ACHN (cell line): ENCODE data around the gene UVRAG.

Experiments
- DNase-seq: peaks from one replicate; pipeline ENCODE4 v3.0.0-alpha.2; 2015
- in situ Hi-C: cut with HindIII; loops from 2 replicates; pipeline ENCODE4 v1.10.0; 2017; ENCODE audit warnings: low sequenced_read_pairs, low pct_ligation_motif_present, low pct_unique_long_range_greater_than_20kb

The UVRAG gene

DNA sequence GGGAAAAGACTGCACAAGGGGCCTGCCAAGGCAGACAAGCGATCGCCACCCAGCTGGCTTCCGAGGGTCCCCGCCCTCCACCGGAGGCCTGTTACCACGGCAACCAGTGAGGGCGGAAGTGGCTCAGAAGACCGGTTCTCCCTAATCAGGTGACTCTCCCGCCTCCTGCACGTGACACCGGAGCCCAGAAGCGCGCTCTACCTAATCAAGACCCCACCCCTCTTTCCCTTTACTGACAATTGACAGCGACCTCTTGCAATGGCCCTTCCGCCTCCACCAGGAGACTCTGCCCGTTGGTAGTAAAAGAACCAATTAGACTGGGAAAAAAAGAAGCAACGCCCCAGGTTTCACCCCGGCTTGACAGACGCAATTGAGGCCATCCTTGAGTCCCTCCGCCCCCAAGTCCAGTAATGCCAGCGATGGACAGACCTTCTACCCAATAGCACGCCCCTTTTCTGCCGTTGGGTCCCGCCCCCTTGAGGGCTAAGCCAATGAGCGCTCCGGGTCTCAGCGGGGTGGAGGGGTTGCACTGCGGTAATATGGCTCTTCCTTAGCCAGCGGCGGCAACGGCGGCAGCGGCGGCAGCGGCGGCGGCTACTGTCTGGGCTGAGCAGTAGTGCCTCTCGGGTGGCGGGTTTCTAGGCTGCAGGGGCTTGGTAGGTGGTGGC, at the start of gene UVRAG:
UVRAG (plus strand) TSS at position 534 of the 668 bp plus-strand sequence. CDS start 198 bp downstream, outside the sequence.
- DNase-seq: peak; percentile 98
- in situ Hi-C loops: no loop called here

DNA sequence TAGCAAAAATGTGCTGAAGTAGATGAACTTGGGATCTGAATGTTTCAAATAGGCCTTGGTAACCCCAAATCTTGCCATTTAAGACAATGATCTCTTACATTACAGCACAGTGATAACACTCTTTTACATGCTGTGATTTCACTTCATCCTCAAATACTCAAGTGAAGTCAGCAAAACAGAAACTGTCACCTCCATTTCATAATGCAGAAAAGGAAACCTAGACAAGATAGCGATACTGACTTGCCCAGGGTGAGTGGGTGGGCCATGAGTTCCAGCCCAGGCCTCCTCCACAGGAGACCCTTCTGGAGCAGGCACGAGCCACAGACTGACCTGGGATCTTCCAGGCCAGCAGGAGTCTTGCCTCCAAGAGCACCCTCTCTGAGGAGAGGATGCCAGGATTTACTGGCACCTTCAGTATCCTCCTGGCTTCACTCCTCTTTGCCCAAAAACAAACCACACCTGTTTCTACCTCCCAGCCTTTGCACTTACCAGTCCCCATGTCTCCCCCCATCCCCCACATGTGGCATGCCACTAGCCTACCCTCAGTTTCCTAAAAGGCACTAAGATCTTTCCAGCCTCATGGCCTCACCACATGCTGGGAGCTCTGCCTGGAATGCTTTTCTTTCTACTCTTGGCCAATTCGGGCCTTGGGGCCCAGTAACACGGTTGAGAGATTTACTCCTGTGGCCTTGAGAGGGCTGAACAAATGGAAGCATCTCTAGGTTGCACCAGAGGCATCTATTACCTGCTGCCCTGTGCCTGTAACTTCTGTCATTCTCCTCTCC, 48.4 kb upstream of the UVRAG start:
- no peak for DNase-seq
- in situ Hi-C loops: no loop called here

DNA sequence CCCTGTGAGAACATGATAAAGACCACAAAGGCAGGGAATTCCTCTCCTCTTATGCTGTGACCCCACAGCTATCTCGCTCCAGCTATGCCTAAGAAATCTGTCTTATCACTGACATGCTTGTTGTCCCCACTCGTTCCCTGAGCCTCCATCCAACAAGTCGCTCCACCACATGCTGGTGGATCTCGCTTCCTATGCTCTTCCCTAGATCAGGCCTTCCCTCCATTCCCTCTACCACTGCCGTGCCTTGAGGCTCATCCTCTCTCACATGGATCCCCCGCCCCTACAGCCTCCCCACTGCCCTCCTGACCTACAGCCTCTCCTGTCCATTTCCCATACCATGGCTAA, 47.8 kb upstream of the UVRAG start:
- in situ Hi-C loops: no loop called here
- no peak for DNase-seq

DNA sequence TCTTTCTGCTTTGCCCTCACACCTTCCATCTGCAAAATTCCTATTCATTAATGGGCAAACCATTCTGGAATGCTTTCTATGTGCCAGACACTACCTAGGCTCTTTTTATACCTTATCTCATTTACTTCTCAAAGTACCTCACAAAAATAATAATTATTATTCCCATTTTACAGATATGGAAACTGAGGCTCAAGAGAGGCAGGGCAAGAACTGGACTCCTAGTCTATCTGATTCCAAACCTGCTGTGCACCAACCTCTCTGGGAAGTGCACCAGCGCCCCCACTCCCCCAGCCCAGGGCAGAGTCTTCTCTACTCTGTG, 47.3 kb upstream of the UVRAG start:
- in situ Hi-C loops: no loop called here
- no peak for DNase-seq

DNA sequence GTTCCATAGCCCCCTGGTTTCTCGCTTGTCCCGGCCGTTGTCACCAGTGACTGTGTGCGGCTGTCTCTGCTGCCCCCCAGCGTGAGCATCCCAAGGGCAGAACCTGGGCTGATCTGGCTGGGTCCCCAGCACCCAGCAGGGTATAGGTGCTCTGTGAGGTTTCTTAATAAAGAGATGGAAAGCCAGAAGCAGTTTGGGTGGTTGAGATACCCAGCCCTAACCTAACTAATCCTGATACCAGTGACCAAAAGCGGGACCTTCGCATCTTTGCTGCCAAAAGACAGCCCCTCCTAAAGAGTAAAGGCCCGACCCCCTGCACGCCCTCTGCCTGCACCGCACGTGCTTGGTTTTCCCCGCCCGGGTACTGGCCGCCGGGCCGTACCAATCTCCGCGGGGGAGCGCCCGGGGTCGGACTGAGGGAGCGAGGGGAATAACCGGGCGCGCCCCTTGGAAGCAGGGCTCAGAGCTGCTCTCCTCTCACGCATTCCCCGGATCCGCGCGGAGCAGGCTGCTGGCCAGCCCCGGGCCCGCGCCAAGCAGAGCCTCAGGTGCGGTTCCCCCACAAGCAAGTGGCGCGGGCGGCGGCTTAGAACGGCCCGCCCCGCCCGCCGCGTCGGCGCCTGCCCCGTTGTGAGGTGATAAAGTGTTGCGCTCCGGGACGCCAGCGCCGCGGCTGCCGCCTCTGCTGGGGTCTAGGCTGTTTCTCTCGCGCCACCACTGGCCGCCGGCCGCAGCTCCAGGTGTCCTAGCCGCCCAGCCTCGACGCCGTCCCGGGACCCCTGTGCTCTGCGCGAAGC, 46.7 kb upstream of the UVRAG start, which contains the start of gene DGAT2:
DGAT2 (plus strand) TSS at position 667 of the 797 bp plus-strand sequence. CDS start 214 bp downstream, outside the sequence.
- in situ Hi-C loops: no loop called here
- peak; percentile 45 for DNase-seq

DNA sequence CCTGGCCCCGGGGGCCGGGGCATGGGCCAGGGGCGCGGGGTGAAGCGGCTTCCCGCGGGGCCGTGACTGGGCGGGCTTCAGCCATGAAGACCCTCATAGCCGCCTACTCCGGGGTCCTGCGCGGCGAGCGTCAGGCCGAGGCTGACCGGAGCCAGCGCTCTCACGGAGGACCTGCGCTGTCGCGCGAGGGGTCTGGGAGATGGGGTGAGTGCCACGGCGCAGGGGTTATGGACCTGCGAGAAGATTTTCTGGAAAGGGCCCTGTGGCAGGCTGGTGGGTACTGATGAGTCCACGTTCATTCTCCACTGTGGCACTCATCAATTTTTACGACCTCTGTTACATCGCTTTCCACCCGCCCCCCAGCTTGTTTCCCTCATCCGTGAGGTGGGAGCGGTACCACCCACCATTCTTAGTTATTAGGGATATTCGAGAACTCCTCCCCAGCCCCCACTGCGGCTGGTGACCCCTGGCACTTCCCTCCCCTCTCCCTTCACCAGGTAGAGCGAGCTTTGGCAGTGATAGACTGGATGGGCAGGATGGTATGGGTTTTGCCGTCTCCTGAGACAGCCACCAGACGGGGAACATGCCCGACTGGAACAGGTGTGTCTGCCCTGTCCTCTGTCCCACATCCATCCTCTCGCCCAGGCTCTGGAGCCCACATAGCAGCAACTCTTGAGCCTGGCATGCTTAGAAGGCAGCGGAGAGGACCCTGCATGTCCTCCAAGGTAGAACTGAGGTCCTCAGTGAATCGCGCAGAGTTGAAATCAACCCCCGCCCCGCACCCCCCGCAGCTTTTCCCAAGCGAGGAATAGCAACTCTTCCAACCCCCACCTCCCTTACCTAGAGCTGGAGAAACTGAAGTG, 45.9 kb upstream of the UVRAG start:
- no peak for DNase-seq
- in situ Hi-C loops: no loop called here

DNA sequence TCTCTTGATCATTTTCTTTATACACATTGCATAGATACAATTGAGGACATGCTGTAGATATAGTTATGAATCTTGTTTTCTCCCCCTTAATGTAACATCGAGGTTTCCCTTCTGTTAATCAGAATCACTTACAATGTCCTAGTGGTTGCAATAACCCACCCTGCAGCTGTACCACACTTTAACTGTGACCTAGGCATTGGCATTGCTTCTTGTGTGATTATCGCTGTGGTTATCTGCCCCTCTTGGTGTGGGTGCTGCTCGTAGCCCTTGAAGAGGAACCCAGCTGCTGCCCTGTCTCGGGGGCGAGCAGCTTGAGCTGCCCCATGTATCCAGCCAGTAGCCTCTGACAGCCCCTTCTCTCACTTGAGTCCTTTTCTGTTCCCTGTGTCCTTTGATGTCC, 44.9 kb upstream of the UVRAG start:
- DNase-seq: no peak
- in situ Hi-C loops: no loop called here

DNA sequence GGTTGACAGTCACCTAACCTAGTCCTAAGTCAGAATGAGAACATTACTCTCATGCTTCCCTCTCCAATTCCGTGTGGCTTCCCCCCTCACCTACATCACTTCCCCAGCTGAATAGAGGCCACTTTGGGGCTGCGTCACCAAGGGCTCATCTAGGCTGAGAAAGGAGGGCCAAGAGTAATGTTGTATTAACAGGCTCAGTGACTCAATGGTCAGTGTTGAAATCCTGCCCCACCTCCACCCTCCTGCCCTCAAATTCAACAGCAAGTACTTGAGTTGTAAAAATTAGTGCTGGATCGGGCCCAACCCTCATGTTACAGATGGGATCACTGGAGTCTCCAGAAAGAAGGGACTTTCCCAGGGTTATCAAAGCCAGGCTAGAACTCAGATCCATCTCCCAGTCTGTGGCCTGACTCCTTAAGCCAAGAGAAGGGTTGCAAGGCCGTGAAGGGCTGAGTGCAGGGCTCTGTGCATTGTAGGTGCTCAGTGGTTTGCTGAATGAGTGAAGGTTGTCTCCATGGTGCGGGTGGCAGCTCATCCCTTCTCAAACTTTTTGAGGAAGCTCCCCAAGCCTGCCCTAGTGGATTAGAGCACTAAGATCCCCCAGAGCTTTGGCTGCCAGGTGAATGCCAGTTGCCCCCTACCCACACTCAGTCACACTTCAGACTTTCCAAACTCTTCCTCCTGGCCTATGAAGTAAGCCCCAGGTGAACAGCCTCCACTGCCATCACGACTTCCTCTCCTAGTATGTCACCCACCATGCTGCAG, 43.2 kb upstream of the UVRAG start:
- DNase-seq: no peak
- in situ Hi-C loops: no loop called here

DNA sequence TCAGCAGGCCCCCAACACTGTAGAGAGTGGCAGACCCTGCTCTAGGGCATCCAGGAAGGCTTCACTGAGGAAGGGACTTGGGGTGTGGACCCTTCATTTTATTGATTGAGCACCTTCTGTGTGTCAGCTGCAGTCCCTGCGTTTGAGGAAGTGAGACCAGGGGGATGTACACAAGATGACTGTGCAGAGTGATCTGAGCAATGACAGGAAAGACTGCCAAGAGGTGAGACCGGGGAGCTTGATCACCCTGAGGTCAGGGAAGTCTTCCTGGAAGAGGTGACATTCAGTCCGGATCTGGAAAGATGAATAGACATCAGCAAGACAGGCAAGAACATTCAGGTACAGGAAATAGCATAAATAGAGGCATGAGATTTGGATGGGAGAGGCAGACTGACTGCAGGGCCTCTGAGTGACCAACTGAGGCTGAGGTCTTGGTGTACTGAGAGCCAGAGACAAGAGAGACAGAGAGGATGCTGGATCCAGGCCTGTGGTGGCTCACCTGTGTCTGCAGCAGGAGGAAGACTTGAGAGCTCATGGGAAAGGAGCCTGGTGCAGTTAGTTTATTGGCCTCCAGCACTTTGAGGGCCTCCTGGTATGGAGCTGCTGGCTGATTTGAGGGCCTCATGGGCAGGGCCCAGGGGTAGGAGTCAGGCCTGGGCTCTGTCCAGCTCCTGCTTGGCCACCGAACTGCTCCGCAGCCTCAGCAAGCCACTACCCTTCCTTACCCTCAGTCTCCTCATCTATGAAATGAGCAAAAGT, 41.2 kb upstream of the UVRAG start:
- in situ Hi-C loops: no loop called here
- no peak for DNase-seq

DNA sequence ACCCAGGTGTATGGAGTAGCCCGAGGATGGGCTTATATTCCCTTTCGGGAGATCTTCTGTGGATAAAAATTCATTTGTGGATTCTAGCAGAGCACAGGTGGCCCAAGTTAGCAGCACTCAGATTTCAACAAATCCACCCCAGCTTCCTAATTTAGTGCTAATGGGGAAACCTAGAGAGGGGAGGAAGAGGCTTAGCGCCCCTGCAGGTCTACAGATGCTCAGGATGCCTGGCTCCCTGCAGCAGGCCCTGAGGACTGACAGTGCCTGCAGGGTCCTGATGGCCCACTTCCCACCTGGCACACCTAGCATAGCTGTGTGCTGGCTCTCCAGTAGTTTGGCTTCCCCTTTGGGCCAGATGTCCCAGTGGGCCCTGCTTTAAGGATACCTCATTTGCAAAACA, 40.0 kb upstream of the UVRAG start:
- in situ Hi-C loops: no loop called here
- no peak for DNase-seq

DNA sequence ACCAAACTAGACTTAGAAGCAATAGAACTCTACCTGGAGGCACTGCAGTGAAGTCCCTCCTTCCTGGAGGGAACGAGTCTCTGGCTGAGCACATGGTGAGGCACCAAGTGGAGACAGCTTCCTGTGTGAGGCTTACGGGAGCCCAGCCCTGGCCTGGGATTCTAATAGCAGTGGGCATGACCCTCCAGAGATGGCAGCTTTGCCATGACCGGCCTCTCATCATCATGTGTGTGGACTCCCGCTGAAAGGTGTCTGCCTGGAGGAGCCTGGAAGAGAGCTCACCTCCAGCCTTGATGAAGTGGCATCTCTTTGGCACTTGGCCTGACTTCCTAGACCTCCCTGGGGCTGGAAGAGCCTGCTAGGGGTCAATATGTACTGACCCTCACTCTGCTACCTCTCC, 38.5 kb upstream of the UVRAG start:
- DNase-seq: no peak
- in situ Hi-C loops: no loop called here

DNA sequence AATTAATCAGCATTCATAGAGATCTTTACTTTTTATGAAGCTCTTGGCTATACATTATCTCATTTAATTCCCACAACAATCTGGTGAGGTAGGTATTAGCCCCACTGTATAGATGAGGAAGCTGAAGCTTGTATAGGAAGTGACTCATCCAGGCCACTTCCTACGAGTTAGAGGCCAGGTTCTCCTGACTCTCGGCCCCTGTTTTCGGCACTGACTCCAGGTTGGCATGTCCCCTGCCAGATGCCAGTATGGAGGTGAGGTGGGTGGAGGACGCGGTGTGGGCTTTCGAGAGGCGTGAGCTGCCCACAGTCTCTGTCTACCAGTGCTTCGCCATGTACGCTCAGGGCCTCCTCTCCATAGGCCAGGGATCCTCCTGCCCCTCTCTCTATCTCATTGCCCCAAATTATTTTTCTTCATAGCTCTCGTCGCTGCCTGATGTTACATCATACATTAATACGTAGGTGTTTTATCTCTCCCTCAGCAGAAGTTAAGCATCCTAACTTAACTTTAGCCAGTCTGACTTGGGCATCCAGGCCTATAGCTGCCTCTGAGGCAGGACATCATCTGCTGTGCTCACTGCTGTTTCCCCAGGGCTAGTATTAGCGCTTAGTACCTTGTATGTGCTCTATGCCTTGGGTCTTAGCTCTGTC, 37.4 kb upstream of the UVRAG start:
- DNase-seq: no peak
- in situ Hi-C loops: no loop called here

DNA sequence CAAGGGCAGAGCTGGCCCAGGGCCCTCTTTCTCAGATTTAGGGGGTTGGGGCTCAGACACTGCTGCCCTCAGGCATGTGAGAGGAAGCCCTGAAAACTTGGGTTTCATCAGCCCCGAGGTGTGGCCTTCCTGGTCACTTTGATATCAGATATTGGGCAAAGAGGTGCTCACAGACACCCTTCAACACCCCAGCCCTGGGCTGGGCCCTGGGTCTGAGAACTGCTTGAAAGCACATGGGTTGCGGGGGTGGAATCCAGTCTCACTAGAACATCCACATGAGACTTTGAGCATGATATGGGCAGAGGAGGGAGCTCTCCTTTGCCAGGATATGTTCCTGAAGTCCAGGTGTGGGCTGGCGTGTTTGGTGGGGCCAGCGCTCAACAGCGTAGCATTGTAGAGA, 36.0 kb upstream of the UVRAG start:
- no peak for DNase-seq
- in situ Hi-C loops: no loop called here

DNA sequence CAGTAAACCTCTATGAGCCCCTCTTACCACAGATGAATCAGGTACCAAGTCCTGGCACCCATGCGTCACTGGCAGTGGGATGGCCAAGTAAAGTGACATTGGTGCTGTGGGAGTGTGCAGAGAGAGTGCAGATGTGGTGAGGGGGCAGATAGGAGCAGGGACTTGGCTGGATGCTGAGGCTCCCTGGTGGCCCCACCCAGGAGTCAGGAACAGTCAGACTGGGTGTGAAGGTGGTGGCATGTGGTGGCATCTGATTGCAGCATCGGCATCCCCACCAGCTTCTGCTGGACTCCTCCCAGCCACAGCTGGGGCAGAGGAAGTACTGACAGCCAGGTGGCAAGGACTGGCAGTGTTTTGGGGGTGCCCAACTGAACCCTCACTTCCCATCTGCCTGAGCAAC, 35.0 kb upstream of the UVRAG start:
- DNase-seq: no peak
- in situ Hi-C loops: no loop called here

DNA sequence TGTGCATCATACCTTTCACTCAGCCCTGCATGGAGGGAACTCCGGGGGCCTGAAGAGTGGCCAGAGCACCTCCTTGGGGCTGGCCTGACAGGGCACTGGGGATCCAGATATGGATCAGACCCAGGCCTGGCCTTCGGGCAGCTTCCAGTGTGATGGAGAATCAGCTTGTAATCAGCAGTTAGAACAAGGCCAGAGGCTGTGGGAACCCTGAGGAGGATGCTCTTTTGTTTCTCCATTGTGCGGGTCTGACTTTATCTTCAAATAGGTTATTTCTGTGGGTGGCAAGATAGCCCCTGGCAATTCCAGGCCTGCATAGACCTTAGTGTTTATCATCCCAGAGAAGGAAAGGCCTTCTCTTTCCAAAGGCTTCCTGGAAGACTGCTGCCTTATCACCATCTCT, 34.1 kb upstream of the UVRAG start:
- DNase-seq: no peak
- in situ Hi-C loops: no loop called here

DNA sequence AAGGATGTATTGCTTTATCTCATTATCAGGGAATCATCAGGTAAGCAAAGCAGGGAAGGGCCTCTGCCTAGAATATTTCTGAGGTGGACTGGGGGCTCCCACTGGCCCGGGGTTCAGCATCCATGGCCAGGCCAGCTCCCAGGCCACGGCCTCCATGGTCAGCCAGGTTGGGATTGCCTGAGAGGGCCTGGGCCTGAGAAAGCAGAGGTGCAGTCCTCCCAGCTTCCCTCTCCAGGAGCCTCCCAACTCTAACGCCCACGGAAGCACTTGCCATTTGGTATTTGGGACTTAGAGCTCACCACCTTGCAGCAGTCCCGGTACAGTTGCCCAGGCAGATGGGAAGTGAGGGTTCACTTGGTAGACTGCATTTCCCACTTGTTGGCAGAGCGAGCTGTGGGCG, 33.7 kb upstream of the UVRAG start:
- DNase-seq: no peak
- in situ Hi-C loops: no loop called here

DNA sequence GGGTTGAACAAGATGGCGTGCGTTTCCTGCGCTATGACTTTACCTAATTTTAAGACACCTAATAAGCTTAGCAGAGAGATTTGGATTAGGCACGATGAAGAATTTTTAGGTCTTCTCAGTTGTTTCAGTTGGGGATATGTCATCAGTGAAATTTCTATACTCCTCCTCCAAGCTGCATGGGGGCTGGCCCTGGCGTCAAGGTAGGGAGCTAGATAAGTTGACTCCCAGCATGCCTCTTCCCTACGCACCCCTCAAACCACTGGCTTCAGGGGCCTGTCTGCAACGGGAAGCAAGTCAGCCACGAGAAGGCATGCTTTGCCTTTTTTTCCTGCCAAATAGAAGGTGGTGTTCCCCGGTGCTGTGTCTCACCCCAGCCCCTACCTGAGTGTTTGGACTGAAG, 33.2 kb upstream of the UVRAG start:
- no peak for DNase-seq
- in situ Hi-C loops: no loop called here
